ENCODE results near the gene RNF14.
"Not testable (repeated sequence)": the region's sequence is repeated elsewhere in the genome, so short reads cannot be mapped to it uniquely, and the experiment has no call there.

The RNF14 gene, protein sequence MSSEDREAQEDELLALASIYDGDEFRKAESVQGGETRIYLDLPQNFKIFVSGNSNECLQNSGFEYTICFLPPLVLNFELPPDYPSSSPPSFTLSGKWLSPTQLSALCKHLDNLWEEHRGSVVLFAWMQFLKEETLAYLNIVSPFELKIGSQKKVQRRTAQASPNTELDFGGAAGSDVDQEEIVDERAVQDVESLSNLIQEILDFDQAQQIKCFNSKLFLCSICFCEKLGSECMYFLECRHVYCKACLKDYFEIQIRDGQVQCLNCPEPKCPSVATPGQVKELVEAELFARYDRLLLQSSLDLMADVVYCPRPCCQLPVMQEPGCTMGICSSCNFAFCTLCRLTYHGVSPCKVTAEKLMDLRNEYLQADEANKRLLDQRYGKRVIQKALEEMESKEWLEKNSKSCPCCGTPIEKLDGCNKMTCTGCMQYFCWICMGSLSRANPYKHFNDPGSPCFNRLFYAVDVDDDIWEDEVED

DNA sequence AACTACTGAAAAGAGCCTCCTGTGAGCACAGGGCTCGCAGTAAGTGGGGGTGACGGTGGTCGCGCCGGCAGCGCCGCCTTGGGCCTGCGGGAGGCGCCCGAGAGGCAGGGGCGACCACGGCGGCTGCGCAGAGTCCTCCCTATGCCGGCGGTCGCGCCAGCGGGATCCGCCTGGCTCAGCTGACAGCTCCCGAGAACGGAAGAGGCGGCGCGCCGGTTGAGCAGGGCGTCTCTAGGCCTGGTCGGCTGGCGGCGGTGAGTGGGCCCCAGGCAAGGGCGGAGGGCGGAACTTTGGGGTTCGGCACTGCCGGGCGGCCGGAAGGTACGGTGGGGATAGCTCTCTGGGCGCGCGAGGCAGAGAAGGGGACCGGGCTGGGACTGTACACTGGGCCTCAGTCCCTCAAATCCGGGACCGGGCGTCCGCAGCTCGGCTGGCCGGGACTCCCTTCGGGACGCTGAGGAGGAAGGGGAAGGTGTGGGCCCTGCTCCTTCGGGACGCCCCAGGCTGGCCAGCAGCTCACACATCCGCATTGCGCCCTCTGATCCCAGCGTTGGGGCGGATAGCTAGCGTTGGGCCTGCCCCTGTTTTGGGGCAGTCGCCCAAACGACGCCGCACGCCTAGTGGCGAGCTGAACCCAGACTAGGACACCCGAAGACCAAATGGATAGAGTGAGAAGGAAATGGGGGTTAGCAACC is at the start of gene RNF14:
Gene RNF14 (plus strand): TSS at position 192 of the 695 bp plus-strand sequence. CDS start 4,484 bp downstream, outside the sequence.
- peak within 1 kb of the TSS; percentile 95 for H3K9ac ChIP-seq (ENCODE audit: low read depth, low read length, poor library complexity, severe bottlenecking)
- H2AFZ ChIP-seq (ENCODE audit: low read length): peak within 1 kb of the TSS; percentile 96
- no peaks in the 10 kb centered on the region for H3K27me3 ChIP-seq (ENCODE audit: insufficient read depth, low read length, poor library complexity, severe bottlenecking)
- peaks cover 28% of the 10 kb centered on the region for H3K4me1 ChIP-seq (ENCODE audit: insufficient read depth, low read length, poor library complexity, severe bottlenecking)
- H3K4me2 ChIP-seq (ENCODE audit: low read depth, low read length, poor library complexity, severe bottlenecking): peak within 1 kb of the TSS; percentile 99
- H3K36me3 ChIP-seq (ENCODE audit: insufficient read depth, low read length): no peaks in the 10 kb centered on the region
- H3K9me3 ChIP-seq (ENCODE audit: insufficient read depth, low read depth, low read length): no peaks in the 10 kb centered on the region
- peaks cover 5% of the 10 kb centered on the region; the same call in 1 of the 2 replicates for H3F3A ChIP-seq (ENCODE audit: low read depth)
- peaks cover 4% of the 10 kb centered on the region for H4K20me1 ChIP-seq (ENCODE audit: insufficient read depth, low read length, poor library complexity, severe bottlenecking)
- peaks cover 22% of the 10 kb centered on the region for H3K79me2 ChIP-seq (ENCODE audit: insufficient read depth, low read length)
- H3K4me3 ChIP-seq (ENCODE audit: low read length, poor library complexity, severe bottlenecking): peak within 1 kb of the TSS; percentile 93
- H3K9me2 ChIP-seq (replicated peaks; ENCODE audit: low read depth, low read length): no peaks in the 10 kb centered on the region
- TF ChIP-seq CTCF (conservative IDR thresholded peaks at IDR 0.05; ENCODE audit: low read length) (peak; percentile 85), EZH2phosphoT487 (IDR thresholded peaks at IDR 0.05; ENCODE audit: borderline replicate concordance) (no peak)

DNA sequence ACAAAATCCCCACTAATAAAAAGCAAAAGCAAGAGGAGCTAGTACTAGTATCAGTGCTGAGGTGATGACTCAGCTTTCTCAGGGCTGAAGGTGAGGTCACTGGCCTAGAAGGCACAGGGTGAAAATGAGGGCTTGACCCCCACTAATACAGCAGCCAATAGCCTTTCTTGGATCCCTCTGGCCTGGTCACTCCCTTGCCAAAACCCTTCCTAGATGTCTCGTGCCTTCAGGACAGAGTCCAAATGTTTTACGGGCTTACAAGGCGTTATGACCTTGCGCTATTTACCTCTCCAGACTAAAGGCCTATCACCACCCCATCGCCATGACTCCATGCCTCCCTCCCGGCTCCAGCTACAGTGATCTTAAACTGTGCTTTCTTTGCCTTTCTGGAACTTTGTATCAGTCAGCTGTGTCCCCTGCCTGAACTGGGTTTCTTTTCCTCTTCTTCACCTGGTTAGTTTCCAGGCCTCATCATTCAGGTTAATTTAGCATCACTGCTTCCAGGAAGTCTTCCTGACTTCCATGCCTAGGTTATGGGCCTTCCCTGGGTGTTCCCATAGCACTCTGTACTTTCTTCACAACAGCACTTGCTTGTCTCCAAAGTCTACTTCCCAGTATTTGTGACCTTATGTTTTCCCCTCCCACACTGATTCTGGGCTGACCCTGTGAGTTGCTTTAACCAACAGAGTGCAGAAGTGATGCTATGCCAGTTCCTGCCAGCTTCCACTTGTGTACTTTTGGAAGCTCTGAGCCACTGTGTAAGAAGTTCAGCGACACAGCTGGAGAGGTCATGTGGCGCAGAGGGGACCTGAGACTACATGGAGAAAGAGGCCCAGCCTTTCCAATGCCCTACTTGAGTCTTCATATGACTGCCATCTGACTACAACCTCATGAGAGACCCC is 49.4 kb upstream of the RNF14 start:
- no peak for TF ChIP-seq EZH2phosphoT487 (IDR thresholded peaks at IDR 0.05; ENCODE audit: borderline replicate concordance)
- no peak for TF ChIP-seq CTCF (conservative IDR thresholded peaks at IDR 0.05; ENCODE audit: low read length)
- H3K4me3 ChIP-seq (ENCODE audit: low read length, poor library complexity, severe bottlenecking): no peak overlapping the region
- 0 out of 2 replicates have a peak, but pooled peaks cover 2% of the 10 kb centered on the region for H3F3A ChIP-seq (ENCODE audit: low read depth)
- peaks cover 4% of the 10 kb centered on the region for H4K20me1 ChIP-seq (ENCODE audit: insufficient read depth, low read length, poor library complexity, severe bottlenecking)
- no peak overlapping the region for H2AFZ ChIP-seq (ENCODE audit: low read length)
- no peaks in the 10 kb centered on the region for H3K9me2 ChIP-seq (replicated peaks; ENCODE audit: low read depth, low read length)
- no peak overlapping the region for H3K4me2 ChIP-seq (ENCODE audit: low read depth, low read length, poor library complexity, severe bottlenecking)
- H3K27me3 ChIP-seq (ENCODE audit: insufficient read depth, low read length, poor library complexity, severe bottlenecking): no peaks in the 10 kb centered on the region
- no peaks in the 10 kb centered on the region for H3K36me3 ChIP-seq (ENCODE audit: insufficient read depth, low read length)
- H3K79me2 ChIP-seq (ENCODE audit: insufficient read depth, low read length): peaks cover 16% of the 10 kb centered on the region
- no peak overlapping the region for H3K9ac ChIP-seq (ENCODE audit: low read depth, low read length, poor library complexity, severe bottlenecking)
- no peaks in the 10 kb centered on the region for H3K9me3 ChIP-seq (ENCODE audit: insufficient read depth, low read depth, low read length)
- H3K4me1 ChIP-seq (ENCODE audit: insufficient read depth, low read length, poor library complexity, severe bottlenecking): peaks cover 5% of the 10 kb centered on the region

- Histone ChIP-seq H3K4me1 (ENCODE audit: insufficient read depth, low read length, poor library complexity, severe bottlenecking) (peaks cover 5% of the 10 kb centered on the region), H3K9me3 (ENCODE audit: insufficient read depth, low read depth, low read length) (no peaks in the 10 kb centered on the region), H4K20me1 (ENCODE audit: insufficient read depth, low read length, poor library complexity, severe bottlenecking) (peaks cover 11% of the 10 kb centered on the region), H3K9ac (ENCODE audit: low read depth, low read length, poor library complexity, severe bottlenecking) (no peak overlapping the region), H2AFZ (ENCODE audit: low read length) (no peak overlapping the region), H3K27me3 (ENCODE audit: insufficient read depth, low read length, poor library complexity, severe bottlenecking) (no peaks in the 10 kb centered on the region), H3K4me2 (ENCODE audit: low read depth, low read length, poor library complexity, severe bottlenecking) (no peak overlapping the region), H3K4me3 (ENCODE audit: low read length, poor library complexity, severe bottlenecking) (no peak overlapping the region), H3K36me3 (ENCODE audit: insufficient read depth, low read length) (no peaks in the 10 kb centered on the region), H3K79me2 (ENCODE audit: insufficient read depth, low read length) (peaks cover 23% of the 10 kb centered on the region), H3K9me2 (replicated peaks; ENCODE audit: low read depth, low read length) (no peaks in the 10 kb centered on the region), H3F3A (ENCODE audit: low read depth) (0 out of 2 replicates have a peak, but pooled peaks cover 2% of the 10 kb centered on the region)
- TF ChIP-seq EZH2phosphoT487 (IDR thresholded peaks at IDR 0.05; ENCODE audit: borderline replicate concordance) (no peak), CTCF (conservative IDR thresholded peaks at IDR 0.05; ENCODE audit: low read length) (no peak)
Observed at GRCh38 chr5:141920771-141921170, 48.1 kb upstream of the RNF14 start.

- Histone ChIP-seq H3K4me1 (ENCODE audit: insufficient read depth, low read length, poor library complexity, severe bottlenecking) (peaks cover 11% of the 10 kb centered on the region), H3K36me3 (ENCODE audit: insufficient read depth, low read length) (peaks cover 17% of the 10 kb centered on the region; the same call in 1 of the 2 replicates), H3K9ac (ENCODE audit: low read depth, low read length, poor library complexity, severe bottlenecking) (peak overlapping the region; percentile 91), H4K20me1 (ENCODE audit: insufficient read depth, low read length, poor library complexity, severe bottlenecking) (peaks cover 11% of the 10 kb centered on the region), H3K4me3 (ENCODE audit: low read length, poor library complexity, severe bottlenecking) (peak overlapping the region; percentile 99), H3K79me2 (ENCODE audit: insufficient read depth, low read length) (peaks cover 34% of the 10 kb centered on the region), H3K4me2 (ENCODE audit: low read depth, low read length, poor library complexity, severe bottlenecking) (peak overlapping the region; percentile 91), H2AFZ (ENCODE audit: low read length) (peak overlapping the region; percentile 74; the same call in 1 of the 2 replicates)
- H3K9me3 ChIP-seq (ENCODE audit: insufficient read depth, low read depth, low read length); H3K27me3 ChIP-seq (ENCODE audit: insufficient read depth, low read length, poor library complexity, severe bottlenecking); H3K9me2 ChIP-seq (replicated peaks; ENCODE audit: low read depth, low read length); H3F3A ChIP-seq (ENCODE audit: low read depth): not testable (repeated sequence)
Observed at GRCh38 chr5:141922827-141923447, 46.0 kb upstream of the RNF14 start.
